GM06990 (cell line): ENCODE data around the gene MUC3A.

Experiments used
- DNase-seq: peaks from one replicate; pipeline ENCODE4 v3.0.0-alpha.2; 2011; ENCODE audit not compliant: insufficient read length; ENCODE audit errors: extremely low read depth
- H3K27me3 ChIP-seq: replicated peaks from 2 replicates; pipeline ENCODE4 v1.6.0; 2011; ENCODE audit warnings: low read length; ENCODE audit not compliant: control insufficient read depth, insufficient read depth
- H3K36me3 ChIP-seq: 2 replicates; pipeline ENCODE4 v1.5.1; 2011; ENCODE audit warnings: low read length; ENCODE audit not compliant: control insufficient read depth, insufficient read depth
- H3K4me3 ChIP-seq: replicated peaks from 2 replicates; pipeline ENCODE4 v1.5.1; 2011; ENCODE audit warnings: low read depth, mild to moderate bottlenecking, control low read depth, low read length
- CTCF ChIP-seq: IDR thresholded peaks from 2 replicates; pipeline ENCODE4 v1.5.1; 2011; ENCODE audit warnings: low read length, control low read depth, mild to moderate bottlenecking, inconsistent platforms; ENCODE audit not compliant: insufficient read depth, poor library complexity, severe bottlenecking

Gene MUC3A

GRCh38 chr7:100946111-100946510 is 3.2 kb upstream of the MUC3A start:
- H3K27me3 ChIP-seq = peaks cover 3% of the 10 kb centered on the region
- no peaks in the 10 kb centered on the region for H3K36me3 ChIP-seq
- no peak overlapping the region for H3K4me3 ChIP-seq
- TF ChIP-seq CTCF = no peak
- DNase-seq = no peak

- peaks cover 3% of the 10 kb centered on the region for H3K27me3 ChIP-seq
- no peak overlapping the region for H3K4me3 ChIP-seq
- no peak for DNase-seq
- no peaks in the 10 kb centered on the region for H3K36me3 ChIP-seq
- TF ChIP-seq CTCF = no peak
Observed at GRCh38 chr7:100946766-100947365, 2.5 kb upstream of the MUC3A start.

- DNase-seq = no peak
- Histone ChIP-seq H3K4me3 (no peak overlapping the region), H3K36me3 (no peaks in the 10 kb centered on the region), H3K27me3 (peaks cover 3% of the 10 kb centered on the region)
- TF ChIP-seq CTCF = no peak
Observed at GRCh38 chr7:100947792-100948191, 1.5 kb upstream of the MUC3A start.

GRCh38 chr7:100949933-100950443 is 654 bp downstream of the MUC3A start:
- H3K4me3 ChIP-seq = no peak overlapping the region
- DNase-seq = no peak
- H3K36me3 ChIP-seq = no peaks in the 10 kb centered on the region

GRCh38 chr7:100951172-100951571 is 1.8 kb downstream of the MUC3A start:
- Histone ChIP-seq H3K36me3 (no peaks in the 10 kb centered on the region), H3K4me3 (no peak overlapping the region), H3K27me3 (peaks cover 3% of the 10 kb centered on the region)
- DNase-seq = no peak
- no peak for TF ChIP-seq CTCF

More at GRCh38 chr7:100949933-100950443, 654 bp downstream of the MUC3A start:
- TF ChIP-seq CTCF = no peak
- H3K27me3 ChIP-seq = peaks cover 3% of the 10 kb centered on the region
